GM19438 (cell line): ENCODE data around the gene ANKIB1.
"Not testable (repeated sequence)": the region's sequence is repeated elsewhere in the genome, so short reads cannot be mapped to it uniquely, and the experiment has no call there.

Experiments
- ATAC-seq: cut with Tn5 transposase; IDR thresholded peaks from one replicate; pipeline ENCODE4 v1.9.1; 2021; ENCODE audit warnings: low read depth; ENCODE audit not compliant: unreplicated experiment

The ANKIB1 gene

GRCh38 chr7:92245487-92246359 lies at the start of gene ANKIB1, which contains the start of gene KRIT1:
ANKIB1 (plus strand) TSS chr7:92245974; CDS start chr7:92294979, 49,005 bp downstream.
KRIT1 (minus strand) TSS chr7:92245914; CDS start chr7:92242135, 3,779 bp downstream.
- peak; percentile 68 for ATAC-seq

DNA sequence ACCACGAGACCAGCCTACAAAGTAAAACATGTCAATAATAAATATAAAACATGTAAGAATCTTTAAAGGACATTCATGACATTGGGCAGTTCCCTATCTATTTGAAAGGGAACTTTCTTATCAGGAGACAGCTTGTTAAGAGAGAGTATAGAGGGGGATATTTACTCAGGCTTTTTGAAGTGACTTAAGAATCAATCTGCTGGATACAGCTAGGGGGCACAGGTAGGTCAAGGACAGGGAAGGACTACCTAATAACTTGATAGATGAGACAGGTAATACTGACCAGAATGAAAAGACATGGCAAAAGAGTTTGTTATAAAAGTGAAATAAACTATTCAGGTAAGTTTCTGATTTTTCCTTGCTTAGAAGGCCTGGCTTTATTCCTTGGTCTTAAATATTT lies 45.0 kb upstream of the ANKIB1 start:
- no peak for ATAC-seq

GRCh38 chr7:92205987-92206386 lies 39.8 kb upstream of the ANKIB1 start:
- no peak for ATAC-seq

DNA sequence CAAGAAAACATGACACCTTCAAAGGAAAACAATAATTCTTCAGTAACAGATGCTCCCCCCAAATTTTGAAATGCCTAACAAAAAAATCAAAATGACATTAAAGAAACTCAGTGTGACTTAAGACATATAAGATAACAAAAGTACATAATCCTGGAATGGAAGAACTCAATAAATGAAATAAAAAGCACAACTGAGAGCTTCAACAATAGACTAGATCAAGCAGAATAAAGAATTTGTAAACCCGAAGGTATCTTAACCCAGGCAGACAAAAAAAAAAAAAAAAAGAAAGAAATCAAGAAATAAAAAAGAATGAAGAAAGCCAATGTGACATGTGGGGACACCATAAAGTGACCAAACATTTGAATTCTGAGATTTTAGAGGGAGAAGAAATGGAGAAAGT lies 39.1 kb upstream of the ANKIB1 start:
- ATAC-seq, result no peak

DNA sequence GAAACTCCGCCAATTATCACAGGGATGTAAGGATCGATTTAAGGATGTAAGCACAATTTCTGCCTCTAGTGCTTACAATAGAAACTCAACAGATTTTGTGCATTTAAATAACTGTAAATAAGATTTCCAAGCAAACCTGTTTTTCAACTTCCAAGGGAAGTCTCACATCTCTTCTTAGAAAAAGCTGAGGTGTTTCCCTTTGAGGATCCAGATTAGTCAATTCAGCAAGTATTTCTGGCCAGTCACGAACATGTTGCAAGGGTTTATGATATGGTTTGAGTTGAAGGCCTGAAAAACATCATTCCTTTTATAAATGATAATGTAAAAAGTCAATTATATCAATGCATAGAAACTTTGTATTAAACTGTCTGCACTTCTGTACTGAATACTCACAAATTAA lies 24.0 kb upstream of the ANKIB1 start:
- no peak for ATAC-seq

DNA sequence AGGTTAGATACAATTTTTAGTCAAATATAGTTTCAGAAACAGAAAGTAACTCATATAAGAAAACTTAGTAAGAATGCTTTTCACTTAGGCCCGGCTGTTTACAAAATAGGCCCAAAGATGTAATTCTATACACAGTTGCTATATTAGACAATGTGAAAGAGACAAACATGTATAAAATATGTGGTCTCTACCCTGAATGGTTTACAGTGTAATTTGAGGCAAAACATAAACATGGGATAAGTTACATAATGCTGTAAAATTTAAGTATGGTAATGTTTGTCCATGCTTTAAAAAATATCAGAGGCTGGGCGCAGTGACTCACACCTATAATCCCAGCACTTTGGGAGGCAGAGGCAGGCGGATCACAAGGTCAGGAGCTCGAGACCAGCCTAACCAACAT lies 18.8 kb upstream of the ANKIB1 start:
- no peak for ATAC-seq

DNA sequence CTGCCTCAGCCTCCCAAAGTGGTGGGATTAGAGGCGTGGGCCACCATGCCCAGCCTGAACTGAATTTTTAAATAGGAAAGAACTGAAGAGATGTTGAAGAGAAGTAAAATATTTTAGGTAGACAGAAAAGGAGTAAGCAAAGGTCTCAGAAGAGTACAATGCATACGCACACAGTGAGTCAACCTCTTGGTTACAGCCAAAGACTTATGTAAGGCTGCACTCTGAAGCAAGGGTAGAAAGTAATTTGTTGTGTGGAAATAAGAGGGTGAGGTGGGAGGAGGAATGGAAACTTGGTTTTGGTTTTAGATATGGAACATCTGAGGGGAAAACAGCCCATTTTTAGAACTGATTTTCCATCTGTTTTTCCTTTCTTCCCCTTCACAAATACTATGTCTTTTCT lies 17.7 kb upstream of the ANKIB1 start:
- no peak for ATAC-seq

- ATAC-seq, result no peak
Observed at GRCh38 chr7:92228742-92229141, 17.0 kb upstream of the ANKIB1 start.

GRCh38 chr7:92230547-92230946 lies 15.2 kb upstream of the ANKIB1 start:
- ATAC-seq, result no peak

DNA sequence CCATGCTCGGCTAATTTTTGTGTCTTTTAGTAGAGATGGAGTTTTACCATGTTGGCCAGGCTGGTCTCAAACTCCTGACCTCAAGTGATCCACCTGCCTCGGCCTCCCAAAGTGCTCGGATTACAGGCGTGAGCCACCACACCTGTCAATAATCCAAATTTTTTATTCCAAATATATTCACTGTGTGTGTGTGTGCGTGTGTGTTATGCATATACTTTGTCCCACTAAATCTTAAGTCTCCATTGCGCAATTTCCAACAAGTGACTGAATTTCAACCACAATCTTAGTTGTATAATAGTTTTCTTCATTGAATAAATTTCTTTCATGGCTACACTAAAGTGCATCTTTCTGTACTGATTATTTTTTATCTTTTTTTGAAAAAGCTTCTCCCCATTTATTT lies 2.8 kb upstream of the ANKIB1 start:
- ATAC-seq, result no peak

- peak; percentile 8 for ATAC-seq
Observed at GRCh38 chr7:92244808-92245486, 827 bp upstream of the ANKIB1 start.

- peak; percentile 30 for ATAC-seq
Observed at GRCh38 chr7:92246360-92247101, 757 bp downstream of the ANKIB1 start.

GRCh38 chr7:92250603-92251002 lies 4.8 kb downstream of the ANKIB1 start:
- ATAC-seq, result no peak

DNA sequence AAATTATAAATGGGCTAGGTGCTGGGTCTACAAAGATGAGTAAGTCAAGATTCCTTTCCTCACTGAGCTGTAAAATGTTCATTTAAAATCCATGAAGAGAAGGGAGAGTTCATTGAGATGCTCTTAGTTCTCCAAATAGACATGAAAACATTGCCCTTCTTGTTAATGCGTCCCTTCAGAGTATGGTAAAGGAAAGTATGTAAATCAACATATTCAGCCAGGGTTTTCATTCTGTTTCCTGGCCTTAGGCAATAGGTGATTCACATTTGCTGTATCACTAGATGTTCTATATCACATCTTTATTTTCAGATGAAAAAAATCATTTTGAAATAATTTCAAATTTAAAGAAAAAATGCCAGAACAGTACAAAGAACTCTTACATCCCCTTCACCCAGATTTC lies 5.4 kb downstream of the ANKIB1 start:
- no peak for ATAC-seq

DNA sequence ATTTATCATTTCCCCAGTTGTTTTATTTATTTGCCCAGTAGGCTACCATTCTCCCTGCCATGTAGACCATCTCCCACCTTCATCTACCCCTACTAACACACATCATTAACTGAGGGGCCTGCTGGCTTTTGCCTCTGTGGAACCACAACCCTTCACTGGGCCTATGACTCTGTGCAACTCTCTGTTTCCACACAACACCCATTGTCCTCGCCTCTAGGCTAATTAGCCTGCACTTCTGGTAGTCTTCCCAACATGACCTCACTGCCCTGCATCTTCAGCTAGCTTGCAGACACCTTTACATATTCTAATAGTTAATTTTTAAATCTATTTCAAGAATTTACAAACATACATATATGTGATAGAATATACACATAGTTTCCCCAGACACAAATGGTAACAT lies 7.5 kb downstream of the ANKIB1 start:
- ATAC-seq, result no peak

DNA sequence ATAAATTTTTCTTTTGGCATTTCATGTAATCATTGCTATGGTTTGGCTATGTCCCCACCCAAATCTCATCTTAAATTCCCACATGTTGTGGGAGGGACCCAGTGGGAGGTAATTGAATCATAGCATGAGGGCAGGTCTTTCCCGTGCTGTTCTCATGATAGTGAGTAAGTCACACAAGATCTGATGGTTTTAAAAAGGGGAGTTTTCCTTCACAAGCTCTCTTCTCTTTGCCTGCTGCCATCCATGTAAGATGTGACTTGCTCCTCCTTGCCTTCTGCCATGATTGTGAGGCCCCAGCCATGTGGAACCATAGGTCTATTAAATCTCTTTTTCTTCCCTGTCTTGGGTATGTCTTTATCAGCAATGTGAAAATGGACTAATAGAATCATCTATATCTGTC lies 9.0 kb downstream of the ANKIB1 start:
- not testable (repeated sequence) for ATAC-seq

DNA sequence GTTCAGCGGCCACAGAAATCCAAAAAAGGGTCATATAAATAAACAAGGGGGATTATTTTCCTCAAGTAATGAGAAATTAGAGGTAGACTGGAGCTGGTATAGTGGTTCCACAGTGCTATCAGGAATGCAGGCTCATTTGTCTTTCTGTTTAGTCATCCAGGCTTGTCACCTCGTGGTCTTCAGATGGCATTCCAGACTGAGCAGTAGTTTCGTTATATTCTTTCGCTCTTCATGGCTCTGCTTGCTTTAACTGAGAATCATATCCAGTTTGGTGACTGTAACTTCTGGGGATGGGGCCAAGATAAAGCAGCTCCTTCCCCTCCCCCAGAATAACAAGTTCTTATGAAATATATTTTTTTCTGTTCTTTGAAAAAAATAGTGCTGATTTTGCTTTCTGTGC lies 9.5 kb downstream of the ANKIB1 start:
- no peak for ATAC-seq

- no peak for ATAC-seq
Observed at GRCh38 chr7:92259062-92259461, 13.3 kb downstream of the ANKIB1 start.

DNA sequence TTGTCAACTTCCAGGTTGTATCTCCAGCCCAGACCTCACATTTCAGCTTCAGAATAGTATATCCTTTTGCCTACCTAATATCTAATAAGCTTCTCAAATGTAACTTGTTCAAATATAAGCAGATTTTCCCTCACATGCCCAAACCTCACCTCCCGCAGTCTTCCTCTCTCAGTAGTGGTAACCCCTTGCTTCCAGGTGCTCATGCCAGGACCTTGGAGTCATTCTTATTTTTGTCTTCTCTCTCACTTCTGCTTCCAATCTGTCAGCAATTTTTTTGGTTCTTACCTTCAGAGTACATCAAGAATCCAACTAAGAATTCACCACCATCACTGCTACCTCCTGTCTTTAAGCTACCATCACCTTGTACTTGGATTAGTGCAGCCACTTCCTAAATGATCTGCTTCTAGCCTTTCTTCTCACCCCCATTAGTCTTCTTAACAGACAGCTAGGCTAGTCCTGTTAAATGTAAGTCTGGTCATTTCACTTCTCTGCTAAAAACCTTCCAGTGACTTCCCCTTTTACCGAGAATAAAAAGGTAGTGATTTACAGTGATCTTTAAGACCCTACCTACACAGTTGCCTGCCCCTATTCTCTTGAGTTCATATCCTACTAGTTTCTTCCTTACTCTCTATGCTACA lies 14.0 kb downstream of the ANKIB1 start:
- no peak for ATAC-seq

- ATAC-seq, result no peak
Observed at GRCh38 chr7:92260248-92260781, 14.5 kb downstream of the ANKIB1 start.
